GM06990 (cell line): ENCODE data around the gene GAS1.

Experiments
- DNase-seq: peaks from one replicate; pipeline ENCODE4 v3.0.0-alpha.2; 2011; ENCODE audit not compliant: insufficient read length; ENCODE audit errors: extremely low read depth
- H3K27me3 ChIP-seq: replicated peaks from 2 replicates; pipeline ENCODE4 v1.6.0; 2011; ENCODE audit warnings: low read length; ENCODE audit not compliant: control insufficient read depth, insufficient read depth
- H3K36me3 ChIP-seq: 2 replicates; pipeline ENCODE4 v1.5.1; 2011; ENCODE audit warnings: low read length; ENCODE audit not compliant: control insufficient read depth, insufficient read depth
- H3K4me3 ChIP-seq: replicated peaks from 2 replicates; pipeline ENCODE4 v1.5.1; 2011; ENCODE audit warnings: low read depth, mild to moderate bottlenecking, control low read depth, low read length
- TF ChIP-seq, protein P1 (sequence below): IDR thresholded peaks from 2 replicates; pipeline ENCODE4 v1.5.1; 2011; ENCODE audit warnings: low read length, control low read depth, mild to moderate bottlenecking, inconsistent platforms; ENCODE audit not compliant: insufficient read depth, poor library complexity, severe bottlenecking

Gene GAS1

GRCh38 chr9:86975036-86975435, 27.7 kb upstream of the GAS1 start:
- no peak for DNase-seq
- TF ChIP-seq, protein P1, sequence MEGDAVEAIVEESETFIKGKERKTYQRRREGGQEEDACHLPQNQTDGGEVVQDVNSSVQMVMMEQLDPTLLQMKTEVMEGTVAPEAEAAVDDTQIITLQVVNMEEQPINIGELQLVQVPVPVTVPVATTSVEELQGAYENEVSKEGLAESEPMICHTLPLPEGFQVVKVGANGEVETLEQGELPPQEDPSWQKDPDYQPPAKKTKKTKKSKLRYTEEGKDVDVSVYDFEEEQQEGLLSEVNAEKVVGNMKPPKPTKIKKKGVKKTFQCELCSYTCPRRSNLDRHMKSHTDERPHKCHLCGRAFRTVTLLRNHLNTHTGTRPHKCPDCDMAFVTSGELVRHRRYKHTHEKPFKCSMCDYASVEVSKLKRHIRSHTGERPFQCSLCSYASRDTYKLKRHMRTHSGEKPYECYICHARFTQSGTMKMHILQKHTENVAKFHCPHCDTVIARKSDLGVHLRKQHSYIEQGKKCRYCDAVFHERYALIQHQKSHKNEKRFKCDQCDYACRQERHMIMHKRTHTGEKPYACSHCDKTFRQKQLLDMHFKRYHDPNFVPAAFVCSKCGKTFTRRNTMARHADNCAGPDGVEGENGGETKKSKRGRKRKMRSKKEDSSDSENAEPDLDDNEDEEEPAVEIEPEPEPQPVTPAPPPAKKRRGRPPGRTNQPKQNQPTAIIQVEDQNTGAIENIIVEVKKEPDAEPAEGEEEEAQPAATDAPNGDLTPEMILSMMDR, result no peak
- Histone ChIP-seq H3K36me3 (no peaks in the 10 kb centered on the region), H3K4me3 (no peak overlapping the region), H3K27me3 (no peaks in the 10 kb centered on the region)

GRCh38 chr9:86974421-86974820, 27.1 kb upstream of the GAS1 start:
- TF ChIP-seq, protein P1, result no peak
- no peaks in the 10 kb centered on the region for H3K27me3 ChIP-seq
- no peaks in the 10 kb centered on the region for H3K36me3 ChIP-seq
- H3K4me3 ChIP-seq, result no peak overlapping the region
- no peak for DNase-seq

DNA sequence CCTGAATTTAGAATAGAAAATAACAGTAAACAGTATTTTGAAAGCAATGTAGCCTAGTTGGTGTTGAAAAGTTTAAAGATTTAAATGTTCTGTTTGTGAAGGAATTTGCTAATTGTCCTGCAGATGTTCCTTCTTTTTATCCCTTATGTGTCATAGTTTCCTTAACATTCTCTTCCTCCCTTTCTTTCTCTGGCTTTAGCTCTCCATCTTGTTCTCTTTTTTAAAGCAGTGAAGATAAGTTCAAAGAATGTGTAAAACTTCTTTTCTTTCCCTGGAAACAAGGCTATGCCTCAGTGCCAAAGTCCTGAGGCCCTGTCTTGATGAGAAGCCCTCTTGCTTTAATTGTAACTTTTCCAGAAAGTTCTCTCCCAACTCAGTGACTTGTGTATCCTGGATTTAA, 24.4 kb upstream of the GAS1 start:
- no peaks in the 10 kb centered on the region for H3K27me3 ChIP-seq
- no peak overlapping the region for H3K4me3 ChIP-seq
- no peaks in the 10 kb centered on the region for H3K36me3 ChIP-seq
- DNase-seq, result no peak
- TF ChIP-seq, protein P1, result no peak

DNA sequence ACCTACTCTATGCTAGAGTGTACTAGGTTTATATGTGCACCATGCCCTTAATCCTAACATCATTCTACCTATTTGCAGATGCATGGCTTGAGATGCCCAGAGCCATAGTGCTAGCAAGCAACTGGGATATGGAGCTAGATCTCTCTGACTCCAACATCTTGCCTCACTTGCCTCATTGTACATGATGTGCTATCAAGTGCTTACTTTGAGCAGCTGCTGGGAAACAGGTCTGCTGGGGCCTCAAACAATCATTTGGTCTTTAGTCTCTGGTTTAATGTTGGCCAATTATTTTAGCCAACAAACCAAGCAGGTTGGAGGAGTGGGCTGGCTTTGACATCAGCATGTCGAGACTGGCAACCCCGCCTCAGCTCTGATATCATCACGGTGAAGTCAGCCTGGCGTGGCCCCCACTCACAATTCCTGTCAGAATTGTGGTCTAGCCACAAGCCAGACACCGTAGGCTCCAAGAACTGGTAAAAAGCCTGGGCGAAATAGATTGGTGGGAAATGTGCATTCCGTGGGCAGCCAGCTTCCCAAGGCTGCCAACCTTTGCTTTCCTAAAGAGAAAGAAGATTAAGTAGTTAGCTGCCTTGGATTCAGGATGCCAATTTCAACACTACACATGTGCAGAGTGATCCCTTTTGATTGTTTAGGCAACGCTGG, 21.1 kb upstream of the GAS1 start:
- Histone ChIP-seq H3K4me3 (no peak overlapping the region), H3K36me3 (no peaks in the 10 kb centered on the region), H3K27me3 (no peaks in the 10 kb centered on the region)
- TF ChIP-seq, protein P1, result no peak
- no peak for DNase-seq

- Histone ChIP-seq H3K4me3 (no peak overlapping the region), H3K27me3 (no peaks in the 10 kb centered on the region), H3K36me3 (no peaks in the 10 kb centered on the region)
- TF ChIP-seq, protein P1, result no peak
- no peak for DNase-seq
Measured at GRCh38 chr9:86966852-86967511, 19.7 kb upstream of the GAS1 start.
